ENCODE results near the gene OR8B3. TPM values are rescaled to one million over a fixed set of nuclear protein-coding genes. Genes with fewer than 3 reads are reported as not detected.
"Not testable (repeated sequence)": the region's sequence is repeated elsewhere in the genome, so short reads cannot be mapped to it uniquely, and the experiment has no call there.

OR8B3 gene
- total RNA-seq, 3 donors from 2014 or later = not detected

- Histone ChIP-seq H3K36me3 (ENCODE audit: low read depth) (no peaks in the 10 kb centered on the region), H3K4me3 (no peak overlapping the region), H3K9me3 (no peaks in the 10 kb centered on the region), H3K4me1 (ENCODE audit: low read depth) (no peaks in the 10 kb centered on the region)
- intact Hi-C loops (cut with DNase I, micrococcal nuclease) = loop anchor here in 1 of 2 donors (2.0 kb wide), 1 partner anchor 169 kb away; no protein-coding TSS in a partner anchor
- ATAC-seq (no peak), DNase-seq (peak in 1 of 3 donors; percentile 2)
- peak; percentile 43 for TF ChIP-seq CTCF (IDR thresholded peaks at IDR 0.05)
These were observed 16.6 kb upstream of the OR8B3 start for GRCh38 chr11:124415356-124415923.

- Histone ChIP-seq H3K4me3 (no peak overlapping the region), H3K9me3 (no peaks in the 10 kb centered on the region), H3K4me1 (ENCODE audit: low read depth) (no peaks in the 10 kb centered on the region), H3K36me3 (ENCODE audit: low read depth) (no peaks in the 10 kb centered on the region)
- DNase-seq (no peak), ATAC-seq (no peak)
- intact Hi-C loops (cut with DNase I, micrococcal nuclease) = no loop called here
- no peak for TF ChIP-seq CTCF (IDR thresholded peaks at IDR 0.05)
These were observed 11.1 kb upstream of the OR8B3 start for GRCh38 chr11:124409906-124410305.

- H3K4me3 ChIP-seq = no peak overlapping the region
- no peaks in the 10 kb centered on the region for H3K36me3 ChIP-seq (ENCODE audit: low read depth)
- intact Hi-C loops (cut with DNase I, micrococcal nuclease) = no loop called here
- no peaks in the 10 kb centered on the region for H3K9me3 ChIP-seq
- DNase-seq (no peak), ATAC-seq (no peak)
- no peaks in the 10 kb centered on the region for H3K4me1 ChIP-seq (ENCODE audit: low read depth)
- TF ChIP-seq CTCF (IDR thresholded peaks at IDR 0.05) = no peak
These were observed 6.8 kb upstream of the OR8B3 start for GRCh38 chr11:124405581-124405980.

- ATAC-seq; H3K4me3 ChIP-seq; H3K4me1 ChIP-seq (ENCODE audit: low read depth); DNase-seq; H3K36me3 ChIP-seq (ENCODE audit: low read depth); intact Hi-C loops (cut with DNase I, micrococcal nuclease); H3K9me3 ChIP-seq: not testable (repeated sequence)
These were observed 4.4 kb upstream of the OR8B3 start for GRCh38 chr11:124403186-124403585.

GRCh38 chr11:124402326-124402922 is 3.6 kb upstream of the OR8B3 start:
- peak; percentile 35 for TF ChIP-seq CTCF (IDR thresholded peaks at IDR 0.05)
- intact Hi-C loops (cut with DNase I, micrococcal nuclease) = no loop called here
- DNase-seq (peak in 2 of 3 donors; percentile 35 to 81), ATAC-seq (peak; percentile 68)
- Histone ChIP-seq H3K4me3 (no peak overlapping the region), H3K4me1 (ENCODE audit: low read depth) (no peaks in the 10 kb centered on the region), H3K36me3 (ENCODE audit: low read depth) (no peaks in the 10 kb centered on the region), H3K9me3 (no peaks in the 10 kb centered on the region)

GRCh38 chr11:124396847-124397246 is 2.0 kb downstream of the OR8B3 start:
- H3K4me3 ChIP-seq; H3K4me1 ChIP-seq (ENCODE audit: low read depth); ATAC-seq; H3K9me3 ChIP-seq; intact Hi-C loops (cut with DNase I, micrococcal nuclease); H3K36me3 ChIP-seq (ENCODE audit: low read depth); DNase-seq: not testable (repeated sequence)

All from mucosa of descending colon (tissue), 3 donors.